ENCODE results near the gene PTGFRN.

The PTGFRN gene

DNA sequence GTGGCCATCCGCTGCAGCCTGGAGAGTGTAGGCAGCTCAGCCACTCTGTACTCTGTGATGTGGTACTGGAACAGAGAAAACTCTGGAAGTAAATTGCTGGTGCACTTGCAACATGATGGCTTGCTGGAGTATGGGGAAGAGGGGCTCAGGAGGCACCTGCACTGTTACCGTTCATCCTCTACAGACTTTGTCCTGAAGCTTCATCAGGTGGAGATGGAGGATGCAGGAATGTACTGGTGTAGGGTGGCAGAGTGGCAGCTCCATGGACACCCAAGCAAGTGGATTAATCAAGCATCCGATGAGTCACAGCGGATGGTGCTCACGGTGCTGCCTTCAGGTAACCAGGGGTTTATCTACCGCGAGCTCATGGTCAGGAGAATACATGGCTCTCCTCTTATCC, 115.9 kb downstream of the PTGFRN start:
- DNase-seq (ENCODE audit: extremely low read depth, low read depth): no peak
- no peak overlapping the region for H3K4me3 ChIP-seq (replicated peaks; ENCODE audit: low read depth, low read length)
- TF ChIP-seq, protein P1, sequence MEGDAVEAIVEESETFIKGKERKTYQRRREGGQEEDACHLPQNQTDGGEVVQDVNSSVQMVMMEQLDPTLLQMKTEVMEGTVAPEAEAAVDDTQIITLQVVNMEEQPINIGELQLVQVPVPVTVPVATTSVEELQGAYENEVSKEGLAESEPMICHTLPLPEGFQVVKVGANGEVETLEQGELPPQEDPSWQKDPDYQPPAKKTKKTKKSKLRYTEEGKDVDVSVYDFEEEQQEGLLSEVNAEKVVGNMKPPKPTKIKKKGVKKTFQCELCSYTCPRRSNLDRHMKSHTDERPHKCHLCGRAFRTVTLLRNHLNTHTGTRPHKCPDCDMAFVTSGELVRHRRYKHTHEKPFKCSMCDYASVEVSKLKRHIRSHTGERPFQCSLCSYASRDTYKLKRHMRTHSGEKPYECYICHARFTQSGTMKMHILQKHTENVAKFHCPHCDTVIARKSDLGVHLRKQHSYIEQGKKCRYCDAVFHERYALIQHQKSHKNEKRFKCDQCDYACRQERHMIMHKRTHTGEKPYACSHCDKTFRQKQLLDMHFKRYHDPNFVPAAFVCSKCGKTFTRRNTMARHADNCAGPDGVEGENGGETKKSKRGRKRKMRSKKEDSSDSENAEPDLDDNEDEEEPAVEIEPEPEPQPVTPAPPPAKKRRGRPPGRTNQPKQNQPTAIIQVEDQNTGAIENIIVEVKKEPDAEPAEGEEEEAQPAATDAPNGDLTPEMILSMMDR (IDR thresholded peaks at IDR 0.05; ENCODE audit: low read depth, low read length, missing control alignments): no peak

DNA sequence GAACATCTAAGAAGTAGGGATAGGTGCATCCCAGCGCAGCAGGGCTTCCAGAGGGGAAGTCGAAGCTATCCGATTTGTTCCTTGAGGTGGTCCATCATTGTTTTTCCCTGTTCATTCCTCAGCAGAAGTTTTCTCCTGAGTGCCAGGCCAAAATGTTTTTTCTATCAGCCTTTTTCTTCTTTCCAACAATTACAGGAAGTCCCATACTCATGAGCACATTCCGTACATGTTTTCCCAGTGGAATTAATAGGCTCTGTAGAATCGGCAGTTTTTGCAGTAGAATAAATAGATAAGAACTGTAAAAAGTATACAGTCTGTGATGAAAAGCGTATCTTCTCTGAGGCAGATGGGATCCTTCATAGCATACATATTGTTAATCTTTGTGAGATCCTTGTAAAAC, 116.6 kb downstream of the PTGFRN start:
- H3K4me3 ChIP-seq (replicated peaks; ENCODE audit: low read depth, low read length): no peak overlapping the region
- TF ChIP-seq, protein P1 (IDR thresholded peaks at IDR 0.05; ENCODE audit: low read depth, low read length, missing control alignments): no peak
- DNase-seq (ENCODE audit: extremely low read depth, low read depth): no peak

DNA sequence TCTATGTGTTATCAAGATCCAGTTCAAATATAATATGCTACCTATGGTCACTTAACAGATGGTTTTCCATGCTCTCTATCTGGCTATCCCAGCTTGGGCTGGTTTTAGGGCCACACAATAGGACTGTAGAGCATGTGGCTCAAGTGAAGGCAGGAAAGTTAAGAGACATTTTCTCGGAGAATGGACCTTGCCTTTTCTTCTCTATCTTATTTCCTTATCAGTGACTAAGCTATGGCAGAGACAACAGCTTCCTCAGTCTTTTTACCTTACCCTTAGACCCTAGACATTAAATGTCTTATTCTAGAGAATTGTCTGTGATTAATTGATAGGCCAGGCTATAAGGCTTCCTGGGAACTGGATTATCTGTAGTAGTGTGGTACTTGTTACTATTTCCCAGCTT, 120.0 kb downstream of the PTGFRN start:
- H3K4me3 ChIP-seq (replicated peaks; ENCODE audit: low read depth, low read length): no peak overlapping the region
- TF ChIP-seq, protein P1 (IDR thresholded peaks at IDR 0.05; ENCODE audit: low read depth, low read length, missing control alignments): no peak
- no peak for DNase-seq (ENCODE audit: extremely low read depth, low read depth)

DNA sequence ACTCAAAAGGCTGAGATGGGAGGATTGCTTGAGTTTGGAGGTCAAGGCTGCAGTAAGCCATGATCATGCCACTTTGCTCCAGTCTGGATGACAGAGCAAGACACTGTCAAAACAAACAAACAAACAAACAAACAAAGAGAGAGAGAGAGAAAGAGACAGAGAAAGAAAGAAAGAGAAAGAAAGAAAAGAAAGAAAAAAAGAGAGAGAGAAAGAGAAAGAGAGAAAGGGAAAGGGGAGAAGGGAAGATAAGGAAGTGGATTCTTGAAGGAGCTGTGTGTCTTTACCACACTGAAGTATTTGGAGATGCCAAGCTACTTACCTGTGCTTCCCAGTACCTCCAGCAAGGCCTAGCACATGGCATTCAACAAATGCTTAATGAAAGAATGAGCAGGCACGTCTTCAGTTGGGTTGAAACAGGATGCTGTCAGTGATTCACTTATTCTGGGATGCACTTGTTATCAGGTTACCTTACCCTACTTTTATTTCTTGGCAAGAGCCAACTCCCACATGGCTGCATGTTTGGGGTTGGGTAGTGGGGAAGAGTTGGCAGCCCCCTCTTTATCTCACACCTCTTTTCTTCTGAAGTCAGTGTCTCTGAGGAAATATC, 120.7 kb downstream of the PTGFRN start:
- DNase-seq (ENCODE audit: extremely low read depth, low read depth): no peak
- no peak overlapping the region for H3K4me3 ChIP-seq (replicated peaks; ENCODE audit: low read depth, low read length)
- TF ChIP-seq, protein P1 (IDR thresholded peaks at IDR 0.05; ENCODE audit: low read depth, low read length, missing control alignments): no peak

DNA sequence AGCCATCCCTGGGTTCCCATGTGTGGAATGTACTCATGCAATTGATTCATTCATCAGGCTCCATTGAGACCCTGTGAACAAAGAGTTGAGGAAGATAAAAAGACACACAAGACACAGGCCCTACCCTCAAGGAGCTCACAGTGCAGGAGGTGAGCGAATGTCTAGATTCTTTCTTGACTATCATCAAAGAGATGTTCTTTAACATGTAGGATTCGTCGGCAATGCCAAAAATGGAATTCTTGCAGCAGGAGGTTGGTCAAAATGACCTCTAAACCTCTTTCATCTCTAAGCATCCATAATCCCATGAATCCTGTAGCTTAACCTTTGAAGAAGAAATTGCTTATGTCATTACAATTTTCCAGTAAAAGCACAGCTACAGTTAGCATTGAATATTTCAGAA, 122.5 kb downstream of the PTGFRN start:
- no peak for DNase-seq (ENCODE audit: extremely low read depth, low read depth)
- no peak overlapping the region for H3K4me3 ChIP-seq (replicated peaks; ENCODE audit: low read depth, low read length)
- TF ChIP-seq, protein P1 (IDR thresholded peaks at IDR 0.05; ENCODE audit: low read depth, low read length, missing control alignments): no peak

DNA sequence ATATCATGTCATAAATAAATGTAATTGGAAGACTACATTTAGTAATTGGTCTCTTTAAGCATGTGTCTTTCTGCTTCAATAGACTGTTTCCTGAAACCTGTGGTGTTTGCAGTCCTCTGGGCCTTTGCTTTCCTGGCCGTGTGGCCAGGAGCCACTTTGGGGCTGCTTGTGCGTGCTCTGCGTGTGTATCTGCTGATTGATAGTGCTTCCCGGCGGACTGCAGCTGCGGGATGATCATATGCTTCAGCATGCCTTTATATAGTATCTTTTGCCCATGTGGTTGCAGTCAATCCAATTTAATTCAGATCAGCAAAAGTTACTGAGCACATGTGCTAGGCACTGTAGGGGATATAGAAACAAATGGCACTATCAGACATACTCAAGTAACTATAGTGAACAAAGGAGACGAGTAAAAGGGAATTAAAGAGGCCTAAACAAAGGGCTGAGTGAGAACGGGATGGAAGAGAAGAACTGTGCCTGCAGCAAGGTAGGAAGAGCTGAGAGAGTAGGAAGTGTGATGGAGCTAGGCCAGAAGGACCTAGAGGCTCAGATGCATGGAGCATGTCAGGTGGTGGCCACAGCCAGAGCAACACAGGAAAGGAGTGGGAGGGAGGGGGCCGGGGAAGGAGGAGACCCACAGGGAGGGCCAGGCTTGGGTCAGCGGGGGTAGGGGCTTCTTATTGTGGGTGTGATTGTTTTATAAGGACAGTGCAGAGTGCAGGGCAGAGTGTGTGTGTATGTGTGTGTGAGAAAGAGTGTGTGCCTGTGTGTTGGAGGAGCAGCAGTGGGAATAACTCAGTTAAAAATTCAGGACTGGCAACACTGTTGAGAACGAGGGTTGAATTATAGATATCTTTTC, 123.2 kb downstream of the PTGFRN start:
- no peak overlapping the region for H3K4me3 ChIP-seq (replicated peaks; ENCODE audit: low read depth, low read length)
- DNase-seq (ENCODE audit: extremely low read depth, low read depth): no peak
- TF ChIP-seq, protein P1 (IDR thresholded peaks at IDR 0.05; ENCODE audit: low read depth, low read length, missing control alignments): no peak
